Embryonic facial prominence (tissue), 1 donor: ENCODE measurements around the gene LBR.

Source experiments
- DNase-seq: peaks from one replicate; pipeline ENCODE4 v3.0.0-alpha.2; 2016; ENCODE audit errors: extremely low spot score

LBR gene

DNA sequence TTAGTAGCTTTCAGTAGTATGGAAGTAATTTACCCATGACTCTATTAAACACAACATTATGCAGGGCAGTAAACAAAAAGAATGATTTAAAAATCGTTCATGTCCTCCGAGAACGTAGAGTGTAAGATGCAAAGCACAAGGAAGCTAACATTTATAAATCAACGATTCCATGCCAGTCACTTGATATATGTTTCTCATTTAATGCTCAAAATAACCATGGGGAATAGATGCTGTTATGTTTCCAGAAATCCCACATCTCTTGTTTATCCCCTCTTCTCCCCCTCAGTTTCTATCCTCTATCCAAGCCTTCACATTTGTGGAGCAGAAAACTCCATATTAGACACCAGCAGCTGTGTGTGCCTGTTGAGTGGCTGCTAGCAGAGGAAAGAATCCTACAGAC lies 52.8 kb downstream of the LBR start:
- DNase-seq: no peak

DNA sequence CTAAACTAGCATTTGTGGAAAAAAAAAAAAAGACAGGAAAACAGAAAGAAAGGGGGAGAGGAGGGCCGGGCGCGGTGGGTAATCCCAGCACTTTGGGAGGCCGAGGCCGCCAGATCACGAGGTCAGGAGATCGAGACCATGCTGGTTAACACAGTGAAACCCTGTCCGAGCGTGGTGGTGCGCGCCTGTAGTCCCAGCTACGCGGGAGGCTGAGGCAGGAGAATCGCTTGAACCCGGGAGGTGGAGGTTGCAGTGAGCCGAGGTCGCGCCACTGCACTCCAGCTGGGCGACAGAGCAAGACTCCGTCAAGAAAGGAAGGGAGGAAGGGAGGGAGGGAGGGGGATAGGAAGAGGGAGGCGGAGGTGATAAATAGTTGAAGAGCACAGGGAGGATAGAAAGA lies 54.7 kb downstream of the LBR start:
- DNase-seq: no peak

DNA sequence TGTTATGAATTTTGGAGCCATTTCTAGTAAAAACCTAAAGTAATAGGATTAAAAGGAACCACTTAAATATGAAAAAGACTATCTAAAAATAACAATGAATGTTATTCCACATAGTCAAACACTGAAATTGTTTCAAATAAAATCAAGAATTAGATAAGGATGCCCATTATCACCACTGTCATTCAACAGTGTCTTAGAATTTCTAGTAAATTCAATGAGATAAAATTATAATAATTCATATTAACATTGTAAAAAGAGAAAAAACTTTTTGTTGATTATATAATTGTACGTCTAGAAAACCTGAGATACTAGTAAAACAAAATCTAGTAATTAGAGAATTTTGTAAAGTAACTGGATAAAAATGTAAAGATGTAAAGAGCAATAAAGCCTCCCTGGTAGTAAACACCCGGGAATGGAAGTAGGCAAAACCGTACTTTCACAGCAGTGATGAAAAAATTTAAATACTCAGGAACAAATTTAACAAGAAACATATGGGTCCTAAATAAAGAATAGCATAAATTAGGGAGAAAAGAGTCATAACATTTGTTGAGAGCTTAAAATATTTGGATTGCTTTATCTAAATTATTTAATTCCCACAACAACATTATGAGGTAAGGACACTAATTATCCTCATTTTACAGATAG lies 56.4 kb downstream of the LBR start:
- DNase-seq: no peak

DNA sequence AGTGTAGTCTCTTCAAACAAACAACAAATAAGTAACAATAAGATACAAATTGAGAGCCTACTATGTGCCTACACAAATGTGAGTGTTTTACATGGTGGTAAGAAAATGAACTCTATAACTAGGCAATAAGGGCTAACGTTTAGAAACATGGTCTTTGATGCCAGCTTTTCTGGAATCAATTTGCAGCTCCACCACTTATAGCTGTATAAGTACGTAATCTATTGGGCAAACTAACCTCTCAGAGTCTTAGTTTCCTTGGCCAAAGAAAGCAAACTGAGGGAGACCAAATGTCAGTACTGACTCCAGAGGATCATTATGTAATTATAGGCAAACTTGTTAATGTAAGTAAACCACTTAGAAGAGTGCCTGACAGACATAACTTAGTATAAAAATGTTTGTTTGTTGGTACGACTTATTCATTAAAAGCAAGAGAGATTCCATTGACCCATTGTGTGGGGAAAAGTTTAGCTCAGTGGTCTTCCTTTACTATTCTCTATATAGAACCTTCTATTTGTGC lies 59.7 kb downstream of the LBR start:
- DNase-seq: no peak

DNA sequence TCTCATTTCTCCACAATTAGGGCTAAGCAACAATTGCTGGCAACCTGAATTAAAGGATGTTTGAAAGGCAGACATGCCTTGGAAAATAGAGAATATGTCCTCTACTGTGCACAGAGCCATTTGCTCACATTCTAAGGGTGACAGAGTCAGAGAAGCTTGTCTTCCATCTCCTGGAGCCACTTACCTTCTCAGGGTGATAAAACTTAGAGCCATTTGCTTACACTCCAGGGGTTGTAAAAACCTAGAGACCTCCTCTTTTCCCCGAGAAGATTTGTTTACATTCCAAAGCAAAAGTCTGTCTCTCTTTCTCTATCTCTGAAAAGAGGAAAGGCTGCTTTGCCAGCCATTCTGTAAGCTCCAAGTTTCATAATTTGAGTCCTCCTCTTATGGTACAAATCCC lies 61.3 kb downstream of the LBR start:
- no peak for DNase-seq

DNA sequence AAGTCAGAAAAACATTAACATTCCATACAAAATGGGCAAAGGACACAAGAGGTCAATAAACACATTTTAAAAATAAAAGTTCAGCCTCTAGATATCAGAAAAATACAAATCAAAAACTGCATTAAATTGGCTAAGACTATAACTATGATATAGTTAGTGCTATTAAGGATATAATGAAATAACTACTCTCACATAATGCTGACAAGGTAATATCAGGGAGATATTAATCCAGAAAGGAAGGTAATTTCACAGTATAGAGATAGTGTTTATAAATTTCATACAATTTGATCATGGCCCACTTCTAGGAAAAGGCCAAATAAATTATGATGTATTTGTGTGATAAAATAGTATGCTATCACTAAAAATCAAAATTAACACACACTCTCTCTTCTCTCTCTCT lies 61.8 kb downstream of the LBR start:
- DNase-seq: no peak

DNA sequence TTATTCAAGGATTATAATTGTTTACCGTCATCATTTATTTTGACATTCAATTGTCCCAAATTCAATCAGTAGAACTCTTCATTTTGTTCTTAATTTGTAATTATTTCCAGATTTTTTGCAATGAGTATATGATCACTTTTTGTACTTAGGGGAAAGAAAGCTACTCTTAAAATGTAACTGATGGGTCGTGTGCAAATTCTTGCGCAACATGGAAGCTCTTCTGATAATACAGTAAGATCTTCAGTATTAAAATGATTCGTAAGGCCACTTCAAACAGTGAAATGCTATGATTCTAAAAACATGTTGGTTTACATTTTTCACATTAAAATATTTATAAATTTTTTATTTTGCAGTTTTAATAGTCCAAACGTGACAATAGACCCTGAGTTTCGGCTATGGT lies 63.4 kb downstream of the LBR start:
- DNase-seq: no peak

DNA sequence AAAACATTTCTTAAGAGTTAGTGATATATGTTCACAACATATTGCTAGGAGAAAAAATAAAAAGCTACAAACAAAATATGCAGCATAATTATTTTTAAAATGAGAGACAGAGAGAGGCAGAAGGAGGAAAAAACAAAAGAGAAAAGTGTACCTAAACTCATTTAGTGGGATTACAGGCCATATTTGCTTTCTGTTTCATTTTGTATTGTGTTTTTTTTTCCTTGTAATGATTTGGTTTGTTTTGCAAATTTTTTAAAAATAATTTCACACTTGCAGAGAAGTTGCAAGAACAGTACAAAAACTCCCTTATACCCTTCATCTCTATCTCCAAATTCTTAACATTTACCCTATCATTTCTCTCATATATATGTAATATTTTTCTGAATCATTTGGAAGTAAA lies 65.0 kb downstream of the LBR start:
- no peak for DNase-seq

DNA sequence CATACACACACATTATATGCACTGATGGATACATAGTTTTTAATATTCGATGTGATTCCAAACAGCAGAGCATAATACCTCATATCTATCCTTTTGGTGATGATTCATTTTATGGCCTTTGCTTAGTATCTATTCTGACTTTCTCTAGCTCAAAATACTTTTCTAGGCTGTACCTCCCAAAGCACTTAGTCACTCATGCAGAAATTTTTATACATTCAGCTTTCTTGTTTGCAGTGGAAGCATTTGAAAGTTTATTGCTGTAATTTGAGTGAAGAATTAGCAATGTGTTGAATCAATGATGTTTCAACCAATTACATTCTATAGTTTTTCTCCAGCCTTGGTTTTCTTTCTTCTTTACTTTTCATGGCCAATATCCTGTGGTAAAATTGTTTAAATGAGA lies 66.7 kb downstream of the LBR start:
- DNase-seq: no peak

DNA sequence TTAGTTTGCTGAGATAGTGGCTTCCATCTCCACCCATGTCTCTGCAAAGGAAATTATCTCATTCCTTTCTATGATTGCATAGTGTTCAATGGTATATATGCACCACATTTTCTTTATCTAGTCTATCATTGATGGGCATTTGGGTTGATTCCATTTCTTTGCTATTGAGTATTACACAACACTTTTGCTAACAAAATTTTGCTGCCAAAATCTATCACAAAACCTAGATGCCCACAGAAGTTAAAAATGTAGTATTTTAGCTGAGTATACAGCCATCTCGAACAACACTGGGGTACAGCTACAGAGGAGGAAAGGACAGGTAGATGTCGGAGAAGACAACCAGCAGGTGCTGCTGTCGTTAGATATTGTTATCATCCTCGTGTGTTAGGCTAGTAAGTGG lies 67.7 kb downstream of the LBR start:
- DNase-seq: no peak

DNA sequence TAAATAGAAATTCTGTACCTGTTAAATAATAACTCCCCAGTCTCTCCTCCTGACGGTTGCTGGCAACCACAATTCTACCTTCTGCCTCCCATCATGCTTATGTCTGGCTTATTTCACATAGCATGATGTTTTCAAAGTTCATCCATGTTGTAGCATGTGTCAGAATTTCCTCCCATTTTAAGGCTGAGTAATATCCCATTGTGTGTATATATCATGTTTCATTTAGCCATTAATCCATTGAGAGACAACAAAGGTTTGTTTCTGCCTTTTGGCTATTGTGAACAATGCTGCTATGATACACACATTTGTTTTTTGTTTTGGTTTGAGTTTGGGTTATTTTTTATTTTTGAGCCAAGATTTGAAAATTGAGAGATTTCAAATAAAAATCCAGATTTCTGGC lies 72.0 kb downstream of the LBR start:
- no peak for DNase-seq

DNA sequence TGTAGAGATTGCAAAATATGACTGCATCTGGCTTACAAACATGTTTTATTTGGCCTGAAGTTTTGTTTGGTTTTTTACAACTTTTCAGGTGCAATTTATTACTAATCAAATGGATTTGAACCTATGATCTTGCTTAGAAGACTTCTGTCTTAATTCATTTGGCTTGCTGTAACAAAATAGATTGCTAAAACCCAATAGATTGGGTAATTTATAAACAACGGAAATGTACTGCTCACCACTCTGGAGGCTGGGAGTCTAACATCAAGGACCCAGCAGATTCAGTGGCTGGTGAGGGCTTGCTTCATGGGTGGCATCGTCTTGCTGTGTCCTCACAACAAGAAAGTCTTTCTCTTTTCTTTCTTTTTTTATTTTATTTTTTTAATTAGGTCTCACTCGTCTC lies 72.9 kb downstream of the LBR start:
- DNase-seq: no peak
